ENCODE data around the gene KIF26B. TPM values are rescaled to one million over a fixed set of nuclear protein-coding genes. Genes with fewer than 3 reads are reported as not detected.

KIF26B gene
- total and polyA plus RNA-seq, 2 of the 4 experiments (the other 2 are of a cell fraction), result 0.53 to 0.54 TPM

DNA sequence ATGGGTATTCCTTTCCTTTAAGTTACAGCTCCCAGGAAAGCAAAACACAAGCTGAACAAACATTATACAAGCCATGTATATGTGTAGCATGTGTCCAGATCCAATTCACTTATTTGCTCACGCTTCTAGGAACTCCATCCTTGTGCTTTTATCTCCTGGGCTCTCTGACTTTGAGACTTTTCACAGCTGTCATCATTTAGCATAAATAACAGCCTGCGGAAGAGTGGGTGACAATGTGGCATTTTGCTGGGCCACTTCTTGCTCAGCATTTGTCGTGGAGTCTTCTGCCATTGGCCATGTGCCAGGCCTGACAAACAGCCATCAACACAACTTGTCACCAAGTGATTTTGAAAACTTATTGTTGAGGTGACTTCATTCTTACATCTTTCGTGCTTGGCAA is 164.3 kb downstream of the KIF26B start:
- CTCF ChIA-PET, result no interaction called here
- H3K27ac ChIP-seq (ENCODE audit: insufficient read depth, low read length), result no peak overlapping the region
- H3K9ac ChIP-seq (ENCODE audit: low read depth, low read length), result no peak overlapping the region
- H3K4me2 ChIP-seq (ENCODE audit: low read depth, low read length), result no peak overlapping the region
- WGBS, 2 experiments (ENCODE audit: extremely low coverage in 2 of 2, insufficient read length in 1 of 2), result 40% methylated on average over 1 of the region's 4 CpGs; no CpG with 5 or more reads in 1 of the 2 experiments
- ATAC-seq (ENCODE audit: low read depth), result no peak
- H2BK15ac ChIP-seq (ENCODE audit: low read depth, low read length), result no peak overlapping the region
- no peak overlapping the region for H2BK20ac ChIP-seq (ENCODE audit: low read depth, low read length)
- H2BK120ac ChIP-seq (ENCODE audit: low read depth, low read length), result no peak overlapping the region
- H2AK9ac ChIP-seq (replicated peaks; ENCODE audit: low read depth, low read length, poor library complexity), result no peak overlapping the region
- POLR2A ChIA-PET (ENCODE audit: unreplicated experiment), result no interaction called here
- H4K8ac ChIP-seq (ENCODE audit: low read depth in 2 of 2, low read length in 2 of 2), result no peak overlapping the region
- no peak overlapping the region for H4K91ac ChIP-seq (ENCODE audit: insufficient read depth, low read depth, low read length)
- no peaks in the 10 kb centered on the region for H3K79me1 ChIP-seq (ENCODE audit: low read depth in 1 of 2, low read length in 2 of 2)
- no peak overlapping the region for H2AFZ ChIP-seq (replicated peaks; ENCODE audit: low read length, poor library complexity)
- no peaks in the 10 kb centered on the region for H3K4me1 ChIP-seq (ENCODE audit: control insufficient read depth, insufficient read depth, low read length)
- intact Hi-C loops (cut with micrococcal nuclease), result no loop called here
- no peaks in the 10 kb centered on the region for H3K9me3 ChIP-seq (ENCODE audit: control insufficient read depth, insufficient read depth, low read length)
- H3K23ac ChIP-seq (ENCODE audit: low read depth, low read length), result no peak overlapping the region
- H4K5ac ChIP-seq (ENCODE audit: low read depth, low read length), result no peak overlapping the region
- no peaks in the 10 kb centered on the region for H4K20me1 ChIP-seq (ENCODE audit: insufficient read depth, low read length)
- no peaks in the 10 kb centered on the region for H3K9me1 ChIP-seq (ENCODE audit: insufficient read depth, low read length)
- in situ Hi-C loops (cut with MboI; ENCODE audit: low sequenced_read_pairs), result no loop called here
- no peak overlapping the region for H3K14ac ChIP-seq (replicated peaks; ENCODE audit: low read depth, low read length)
- no peaks in the 10 kb centered on the region for H3K27me3 ChIP-seq (ENCODE audit: control insufficient read depth, insufficient read depth, low read length)
- H3K56ac ChIP-seq (ENCODE audit: extremely low read depth, insufficient read depth, low read length), result no peak overlapping the region
- H3K4ac ChIP-seq (ENCODE audit: low read depth, low read length), result no peak overlapping the region
- no peak overlapping the region for H3K18ac ChIP-seq (ENCODE audit: low read depth, low read length)
- no peak overlapping the region for H3K4me3 ChIP-seq (ENCODE audit: insufficient read depth, low read depth, low read length)
- no peaks in the 10 kb centered on the region for H3K36me3 ChIP-seq (ENCODE audit: control insufficient read depth, insufficient read depth, low read length)
- no peak for DNase-seq
- TF ChIP-seq BHLHE40 (IDR thresholded peaks at IDR 0.05; ENCODE audit: low read depth, low read length) (no peak), MAFK (IDR thresholded peaks at IDR 0.05; ENCODE audit: low read depth, low read length) (no peak), CEBPB (IDR thresholded peaks at IDR 0.05; ENCODE audit: low read depth, low read length) (no peak), NFE2L2 (IDR thresholded peaks at IDR 0.05; ENCODE audit: low read depth, low read length) (no peak), MXI1 (IDR thresholded peaks at IDR 0.05; ENCODE audit: borderline replicate concordance, low read depth, low read length) (no peak), FOS (IDR thresholded peaks at IDR 0.05; ENCODE audit: low read depth, low read length) (no peak), RCOR1 (IDR thresholded peaks at IDR 0.05; ENCODE audit: insufficient replicate concordance, low read length) (no peak), RFX5 (IDR thresholded peaks at IDR 0.05; ENCODE audit: low read depth, low read length) (no peak), MAZ (IDR thresholded peaks at IDR 0.05; ENCODE audit: borderline replicate concordance, low read depth, low read length) (no peak), RAD21 (IDR thresholded peaks at IDR 0.05; ENCODE audit: low read length) (no peak), CHD1 (IDR thresholded peaks at IDR 0.05; ENCODE audit: low read depth, low read length) (no peak), POLR2A (IDR thresholded peaks at IDR 0.05; ENCODE audit: low read depth, low read length) (no peak), SMC3 (IDR thresholded peaks at IDR 0.05; ENCODE audit: low read depth, low read length) (no peak)
- TF ChIP-seq, protein P1, sequence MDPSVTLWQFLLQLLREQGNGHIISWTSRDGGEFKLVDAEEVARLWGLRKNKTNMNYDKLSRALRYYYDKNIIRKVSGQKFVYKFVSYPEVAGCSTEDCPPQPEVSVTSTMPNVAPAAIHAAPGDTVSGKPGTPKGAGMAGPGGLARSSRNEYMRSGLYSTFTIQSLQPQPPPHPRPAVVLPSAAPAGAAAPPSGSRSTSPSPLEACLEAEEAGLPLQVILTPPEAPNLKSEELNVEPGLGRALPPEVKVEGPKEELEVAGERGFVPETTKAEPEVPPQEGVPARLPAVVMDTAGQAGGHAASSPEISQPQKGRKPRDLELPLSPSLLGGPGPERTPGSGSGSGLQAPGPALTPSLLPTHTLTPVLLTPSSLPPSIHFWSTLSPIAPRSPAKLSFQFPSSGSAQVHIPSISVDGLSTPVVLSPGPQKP (IDR thresholded peaks at IDR 0.05; ENCODE audit: borderline replicate concordance, low read depth, low read length), result no peak
- TF ChIP-seq, protein P2, sequence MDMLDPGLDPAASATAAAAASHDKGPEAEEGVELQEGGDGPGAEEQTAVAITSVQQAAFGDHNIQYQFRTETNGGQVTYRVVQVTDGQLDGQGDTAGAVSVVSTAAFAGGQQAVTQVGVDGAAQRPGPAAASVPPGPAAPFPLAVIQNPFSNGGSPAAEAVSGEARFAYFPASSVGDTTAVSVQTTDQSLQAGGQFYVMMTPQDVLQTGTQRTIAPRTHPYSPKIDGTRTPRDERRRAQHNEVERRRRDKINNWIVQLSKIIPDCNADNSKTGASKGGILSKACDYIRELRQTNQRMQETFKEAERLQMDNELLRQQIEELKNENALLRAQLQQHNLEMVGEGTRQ (IDR thresholded peaks at IDR 0.05; ENCODE audit: low read depth, low read length), result no peak
- TF ChIP-seq, protein P3, sequence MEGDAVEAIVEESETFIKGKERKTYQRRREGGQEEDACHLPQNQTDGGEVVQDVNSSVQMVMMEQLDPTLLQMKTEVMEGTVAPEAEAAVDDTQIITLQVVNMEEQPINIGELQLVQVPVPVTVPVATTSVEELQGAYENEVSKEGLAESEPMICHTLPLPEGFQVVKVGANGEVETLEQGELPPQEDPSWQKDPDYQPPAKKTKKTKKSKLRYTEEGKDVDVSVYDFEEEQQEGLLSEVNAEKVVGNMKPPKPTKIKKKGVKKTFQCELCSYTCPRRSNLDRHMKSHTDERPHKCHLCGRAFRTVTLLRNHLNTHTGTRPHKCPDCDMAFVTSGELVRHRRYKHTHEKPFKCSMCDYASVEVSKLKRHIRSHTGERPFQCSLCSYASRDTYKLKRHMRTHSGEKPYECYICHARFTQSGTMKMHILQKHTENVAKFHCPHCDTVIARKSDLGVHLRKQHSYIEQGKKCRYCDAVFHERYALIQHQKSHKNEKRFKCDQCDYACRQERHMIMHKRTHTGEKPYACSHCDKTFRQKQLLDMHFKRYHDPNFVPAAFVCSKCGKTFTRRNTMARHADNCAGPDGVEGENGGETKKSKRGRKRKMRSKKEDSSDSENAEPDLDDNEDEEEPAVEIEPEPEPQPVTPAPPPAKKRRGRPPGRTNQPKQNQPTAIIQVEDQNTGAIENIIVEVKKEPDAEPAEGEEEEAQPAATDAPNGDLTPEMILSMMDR (conservative IDR thresholded peaks at IDR 0.05; ENCODE audit: low read depth, low read length), result no peak
- no peak overlapping the region for H2BK5ac ChIP-seq (ENCODE audit: low read depth, low read length, poor library complexity, severe bottlenecking)
- no TSS peak for BruUV-seq (replicated peaks)
- dilution Hi-C loops (cut with HindIII; ENCODE audit: low sequenced_read_pairs, unreplicated experiment), result no loop called here
- no peak overlapping the region for H2AK5ac ChIP-seq (ENCODE audit: low read depth, low read length)

Measured in IMR-90 (cell line).